Measurements from ENCODE around the gene DOC2B.

Gene DOC2B

DNA sequence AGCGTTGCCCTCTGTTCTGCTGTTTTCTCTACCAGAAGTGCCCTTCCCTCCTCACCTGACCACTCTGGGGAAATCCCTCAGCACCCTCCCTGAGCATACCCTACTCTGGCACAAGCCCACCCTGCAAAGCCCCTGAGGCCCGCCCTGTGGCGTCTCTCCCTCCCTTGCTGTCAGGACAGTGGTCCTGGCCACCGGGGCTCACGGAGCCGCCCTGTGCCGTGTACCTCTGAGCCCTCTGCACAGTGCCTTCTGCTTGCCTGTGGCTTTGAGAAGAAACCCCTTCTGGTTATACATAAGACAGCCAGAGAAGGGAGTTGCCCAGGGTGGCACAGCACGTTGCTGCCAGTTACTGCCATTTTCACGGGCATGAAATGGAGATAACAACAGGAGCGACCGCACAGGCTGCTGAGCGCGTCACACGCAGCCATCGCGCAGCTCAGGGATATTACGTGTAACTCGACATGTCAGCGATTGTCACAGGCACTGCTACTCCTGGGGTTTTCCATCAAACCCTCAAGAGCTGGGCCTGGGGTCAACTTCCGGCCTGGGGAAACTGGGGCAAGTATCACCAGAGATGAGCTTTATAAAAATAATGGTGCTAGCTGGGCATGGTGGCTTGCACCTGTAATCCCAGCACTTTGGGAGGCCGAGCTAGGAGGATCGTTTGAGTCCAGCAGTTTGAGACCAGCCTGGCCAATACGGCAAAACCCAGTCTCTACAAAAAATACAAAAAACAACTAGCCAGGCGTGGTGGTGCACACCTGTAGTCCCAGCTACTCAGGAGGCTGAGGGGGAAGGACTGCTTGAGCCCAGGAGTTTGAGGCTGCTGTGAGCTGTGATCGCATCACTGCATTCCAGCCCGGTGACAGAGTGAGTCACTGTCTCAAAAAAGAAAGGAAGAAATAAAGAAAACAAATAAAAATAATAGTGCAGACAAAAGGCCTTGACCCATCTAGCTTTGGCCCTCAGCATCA lies 29.3 kb downstream of the DOC2B start:
- TF ChIP-seq, protein P1, sequence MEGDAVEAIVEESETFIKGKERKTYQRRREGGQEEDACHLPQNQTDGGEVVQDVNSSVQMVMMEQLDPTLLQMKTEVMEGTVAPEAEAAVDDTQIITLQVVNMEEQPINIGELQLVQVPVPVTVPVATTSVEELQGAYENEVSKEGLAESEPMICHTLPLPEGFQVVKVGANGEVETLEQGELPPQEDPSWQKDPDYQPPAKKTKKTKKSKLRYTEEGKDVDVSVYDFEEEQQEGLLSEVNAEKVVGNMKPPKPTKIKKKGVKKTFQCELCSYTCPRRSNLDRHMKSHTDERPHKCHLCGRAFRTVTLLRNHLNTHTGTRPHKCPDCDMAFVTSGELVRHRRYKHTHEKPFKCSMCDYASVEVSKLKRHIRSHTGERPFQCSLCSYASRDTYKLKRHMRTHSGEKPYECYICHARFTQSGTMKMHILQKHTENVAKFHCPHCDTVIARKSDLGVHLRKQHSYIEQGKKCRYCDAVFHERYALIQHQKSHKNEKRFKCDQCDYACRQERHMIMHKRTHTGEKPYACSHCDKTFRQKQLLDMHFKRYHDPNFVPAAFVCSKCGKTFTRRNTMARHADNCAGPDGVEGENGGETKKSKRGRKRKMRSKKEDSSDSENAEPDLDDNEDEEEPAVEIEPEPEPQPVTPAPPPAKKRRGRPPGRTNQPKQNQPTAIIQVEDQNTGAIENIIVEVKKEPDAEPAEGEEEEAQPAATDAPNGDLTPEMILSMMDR (IDR thresholded peaks at IDR 0.05) = no peak
- Histone ChIP-seq H3K27me3 (ENCODE audit: control insufficient read depth, insufficient read depth, low read length) (no peaks in the 10 kb centered on the region), H3K4me3 (ENCODE audit: low read depth, low read length) (no peak overlapping the region), H3K27ac (no peak overlapping the region), H3K9me3 (ENCODE audit: control insufficient read depth, low read length) (no peaks in the 10 kb centered on the region), H3K9ac (no peak overlapping the region), H3K4me1 (no peaks in the 10 kb centered on the region), H3K4me2 (ENCODE audit: low read length) (no peak overlapping the region), H2AFZ (no peak overlapping the region), H3K79me2 (no peaks in the 10 kb centered on the region), H3K36me3 (ENCODE audit: control insufficient read depth, insufficient read depth, low read length) (no peaks in the 10 kb centered on the region)

DNA sequence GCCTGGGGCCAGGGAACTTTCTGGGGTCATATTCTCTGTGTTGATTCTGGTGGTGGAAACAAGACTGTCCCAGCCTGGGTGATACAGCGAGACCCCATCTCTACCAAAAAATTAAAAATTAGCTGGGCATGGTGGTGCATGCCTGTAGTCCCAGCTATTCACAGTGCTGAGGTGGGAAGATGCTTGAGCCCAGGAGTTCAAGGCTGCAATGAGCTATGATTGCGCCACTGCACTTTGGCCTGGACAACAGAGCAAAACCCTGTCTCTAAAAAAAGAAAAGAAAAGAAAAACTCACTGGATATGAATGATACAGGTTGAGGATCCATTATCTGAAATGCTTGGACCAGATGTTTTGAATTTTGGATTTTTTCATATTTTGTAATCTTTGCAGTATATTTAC lies 30.4 kb downstream of the DOC2B start:
- TF ChIP-seq, protein P1 (IDR thresholded peaks at IDR 0.05) = no peak

DNA sequence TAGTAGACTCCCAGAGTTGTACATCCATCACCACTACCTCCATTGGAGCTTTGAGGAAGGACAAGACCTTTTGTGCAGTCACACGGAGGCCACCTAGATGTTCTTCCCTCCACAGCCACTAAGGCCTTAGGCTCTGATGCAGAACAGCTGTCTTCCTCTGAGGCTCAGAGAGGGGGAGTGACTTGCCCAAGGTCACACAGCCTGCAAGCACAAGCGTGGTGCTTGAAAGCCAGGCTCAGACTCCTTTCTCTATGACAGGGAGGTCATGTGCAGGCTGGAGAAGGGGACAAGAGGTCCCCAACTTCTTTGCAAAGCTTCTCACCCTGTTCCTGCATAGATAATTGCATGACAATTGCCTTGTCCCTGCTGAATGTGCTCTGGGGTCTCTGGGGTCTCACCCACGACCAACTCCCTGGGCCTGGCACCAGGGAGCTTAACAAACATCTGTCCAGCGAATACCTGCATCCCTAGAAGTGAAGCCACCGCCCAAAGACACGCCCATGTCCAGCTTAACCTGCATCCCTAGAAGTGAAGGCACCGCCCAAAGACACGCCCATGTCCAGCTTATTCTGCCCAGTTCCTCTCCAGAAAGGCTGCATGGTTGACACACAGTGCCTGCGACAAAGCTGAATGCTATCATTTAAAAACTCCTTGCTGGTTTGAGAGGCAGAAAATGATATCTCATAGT lies 31.4 kb downstream of the DOC2B start:
- Histone ChIP-seq H3K9ac (no peak overlapping the region), H3K9me3 (ENCODE audit: control insufficient read depth, low read length) (no peaks in the 10 kb centered on the region), H3K4me1 (no peaks in the 10 kb centered on the region), H3K27me3 (ENCODE audit: control insufficient read depth, insufficient read depth, low read length) (no peaks in the 10 kb centered on the region), H3K36me3 (ENCODE audit: control insufficient read depth, insufficient read depth, low read length) (no peaks in the 10 kb centered on the region), H3K79me2 (no peaks in the 10 kb centered on the region), H3K4me2 (ENCODE audit: low read length) (no peak overlapping the region), H3K4me3 (ENCODE audit: low read depth, low read length) (no peak overlapping the region), H3K27ac (no peak overlapping the region), H2AFZ (no peak overlapping the region)
- TF ChIP-seq, protein P1 (IDR thresholded peaks at IDR 0.05) = no peak

More for the DNA sequence above, 30.4 kb downstream of the DOC2B start:
- Histone ChIP-seq H3K27ac (no peak overlapping the region), H3K4me2 (ENCODE audit: low read length) (no peak overlapping the region), H3K27me3 (ENCODE audit: control insufficient read depth, insufficient read depth, low read length) (no peaks in the 10 kb centered on the region), H3K4me3 (ENCODE audit: low read depth, low read length) (no peak overlapping the region), H3K79me2 (no peaks in the 10 kb centered on the region), H3K36me3 (ENCODE audit: control insufficient read depth, insufficient read depth, low read length) (no peaks in the 10 kb centered on the region), H3K4me1 (no peaks in the 10 kb centered on the region), H3K9me3 (ENCODE audit: control insufficient read depth, low read length) (no peaks in the 10 kb centered on the region), H3K9ac (no peak overlapping the region), H2AFZ (no peak overlapping the region)

DNA sequence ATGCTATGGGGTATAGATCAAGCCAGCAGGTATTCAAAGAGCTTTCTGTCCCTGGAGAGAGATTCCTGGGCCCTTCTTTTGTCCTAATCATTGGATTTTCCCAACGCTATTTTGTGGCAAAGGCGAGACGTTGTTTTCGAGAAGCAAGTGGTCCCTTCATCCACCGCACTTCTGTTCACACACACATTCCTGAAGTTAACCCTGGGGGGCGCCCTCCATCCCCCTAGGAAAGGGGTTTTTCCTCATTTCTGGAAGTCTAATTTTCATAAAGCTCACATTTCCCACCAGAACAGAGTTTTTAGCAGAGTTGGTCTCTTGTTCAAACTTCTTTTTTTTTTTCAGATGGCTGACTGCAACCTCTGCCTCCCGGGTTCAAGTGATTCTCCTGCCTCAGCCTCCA lies 32.2 kb downstream of the DOC2B start:
- TF ChIP-seq, protein P1 (IDR thresholded peaks at IDR 0.05) = no peak
- no peaks in the 10 kb centered on the region for H3K9me3 ChIP-seq (ENCODE audit: control insufficient read depth, low read length)
- no peak overlapping the region for H3K27ac ChIP-seq

More for the DNA sequence above, 32.2 kb downstream of the DOC2B start:
- H2AFZ ChIP-seq = no peak overlapping the region
- H3K79me2 ChIP-seq = no peaks in the 10 kb centered on the region
- no peak overlapping the region for H3K4me3 ChIP-seq (ENCODE audit: low read depth, low read length)
- no peaks in the 10 kb centered on the region for H3K27me3 ChIP-seq (ENCODE audit: control insufficient read depth, insufficient read depth, low read length)
- H3K4me1 ChIP-seq = no peaks in the 10 kb centered on the region
- no peak overlapping the region for H3K9ac ChIP-seq
- H3K36me3 ChIP-seq (ENCODE audit: control insufficient read depth, insufficient read depth, low read length) = no peaks in the 10 kb centered on the region
- H3K4me2 ChIP-seq (ENCODE audit: low read length) = no peak overlapping the region

Measured in parathyroid adenoma (tissue), 2 donors.